Measurements from ENCODE around the gene ELOVL5.

DNA sequence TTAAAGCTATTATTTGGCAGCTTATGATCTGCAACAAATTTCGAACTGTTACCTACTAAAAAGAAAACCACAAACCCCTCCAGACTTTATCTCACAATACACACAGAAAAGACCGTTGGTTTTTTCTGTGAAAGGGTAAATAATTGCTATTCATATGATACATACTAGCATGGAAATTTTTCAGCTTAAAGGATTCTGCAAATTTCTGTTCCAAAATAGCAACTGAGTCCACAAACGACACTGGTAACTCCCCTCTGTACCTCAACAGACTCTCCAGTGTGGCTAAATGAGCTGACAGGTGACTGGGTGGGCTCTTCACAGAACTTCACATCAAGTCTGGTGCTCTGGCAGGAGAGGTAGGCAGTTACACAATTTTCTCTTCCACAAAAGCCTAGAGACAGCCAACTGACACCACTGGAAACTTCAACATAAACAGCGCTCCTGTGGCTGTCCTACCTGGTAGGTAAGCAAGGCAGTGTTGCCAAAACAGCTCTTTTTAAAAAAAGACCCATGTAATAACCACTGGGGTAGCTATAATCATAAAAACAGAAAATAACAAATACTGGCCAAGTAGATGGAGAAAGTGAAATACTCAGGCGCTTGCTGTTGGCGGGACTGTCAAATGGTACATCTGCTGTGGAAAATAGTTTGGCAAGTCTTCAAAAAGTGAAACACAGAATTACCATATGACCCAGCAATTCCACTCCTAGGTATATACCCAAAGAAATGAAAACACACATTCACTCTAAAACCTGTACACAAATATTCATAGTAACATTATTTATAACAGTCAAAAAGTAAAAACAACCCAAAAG, 37.8 kb downstream of the ELOVL5 start:
- TF ChIP-seq CTCF (IDR thresholded peaks at IDR 0.05; ENCODE audit: insufficient read depth, low read depth, low read length): no peak
- TF ChIP-seq EZH2 (IDR thresholded peaks at IDR 0.05; ENCODE audit: insufficient read depth, low read length): no peak

Measured in astrocyte (in vitro differentiated cells and primary cell).